Gastrocnemius medialis (tissue), 4 donors: Measurements from ENCODE around the gene DCAF5. TPM values are rescaled to one million over a fixed set of nuclear protein-coding genes. Genes with fewer than 3 reads are reported as not detected.
"Not testable (repeated sequence)": the region's sequence is repeated elsewhere in the genome, so short reads cannot be mapped to it uniquely, and the experiment has no call there.

Experiments used
- ATAC-seq, 2 donors: fragments of 150-250 bp; one replicate each; pipeline ENCODE4 v1.9.1; 2016
- DNase-seq, 2 donors: peaks; one replicate each; pipeline ENCODE4 v3.0.0-alpha.2; 2019
- H3K27ac ChIP-seq, 4 donors: fragments of 200-600 bp; sonication (generic); 1 replicate in 1 of 4; 2 replicates in 3 of 4; pipeline ENCODE4 v1.5.1; 2016 to 2018; ENCODE audit warnings: mild to moderate bottlenecking in 2 of 4, moderate library complexity in 1 of 4
- H3K27me3 ChIP-seq, 3 donors: fragments of 200-600 bp; sonication (generic) in 2 of 3; 1 replicate in 1 of 3; 2 replicates in 2 of 3; pipeline versions ENCODE4 v1.5.1 to v1.6.0; 2016 to 2019; ENCODE audit warnings: mild to moderate bottlenecking in 1 of 3, moderate library complexity in 1 of 3
- H3K36me3 ChIP-seq, 2 donors: fragments of 200-600 bp; sonication (generic) in 1 of 2; one replicate each; pipeline ENCODE4 v1.5.1; 2017 to 2018
- H3K4me1 ChIP-seq, 2 donors: fragments of 200-600 bp; sonication (generic) in 1 of 2; one replicate each; pipeline ENCODE4 v1.5.1; 2016 to 2017; ENCODE audit warnings: mild to moderate bottlenecking in 2 of 2
- H3K4me3 ChIP-seq, 4 donors: fragments of 200-600 bp; sonication (generic) in 3 of 4; 1 replicate in 1 of 4; 2 replicates in 3 of 4; pipeline ENCODE4 v1.5.1; 2016 to 2019; ENCODE audit warnings: mild to moderate bottlenecking in 2 of 4
- H3K9me3 ChIP-seq, 3 donors: fragments of 200-600 bp; sonication (generic) in 2 of 3; 1 replicate in 1 of 3; 2 replicates in 2 of 3; pipeline ENCODE4 v1.5.1; 2016 to 2019
- CTCF ChIP-seq, 5 experiments: fragments of 450-650 bp in 3 of 5; fragments of 200-600 bp in 2 of 5; sonication (generic) in 2 of 5; IDR thresholded peaks in 4 of 5; conservative IDR thresholded peaks in 1 of 5; 1 replicate in 4 of 5; 2 replicates in 1 of 5; pipeline ENCODE4 v1.5.1; 2016 to 2019; ENCODE audit warnings: antibody characterized with exemption in 5 of 5, mild to moderate bottlenecking in 3 of 5, moderate library complexity in 3 of 5
- POLR2A ChIP-seq, 2 donors: fragments of 450-650 bp; IDR thresholded peaks; one replicate each; pipeline ENCODE4 v1.6.1; 2017; ENCODE audit warnings: antibody characterized with exemption in 2 of 2, mild to moderate bottlenecking in 2 of 2, moderate library complexity in 2 of 2
- in situ Hi-C, 4 donors: fragments of 200-750 bp; cut with MboI; loops; one replicate each; pipeline versions ENCODE4 v1.15.0 to v1.8.0; 2017; ENCODE audit warnings: low sequenced_read_pairs in 4 of 4
- intact Hi-C: fragments of 100-400 bp; cut with DNase I; formaldehyde crosslinking; loops from one replicate; pipeline ENCODE4 v1.15.1; 2023; ENCODE audit warnings: low total_unique reads
- total RNA-seq, 4 donors: library from RNA; depleted of rRNA; stranded (reverse); fragments of >200 nt; gene quantifications; one replicate each; pipeline versions ENCODE4 v1.1.0 to v1.2.3, GENCODE V29; 2016

The DCAF5 gene
- total RNA-seq, 4 donors from 2014 or later, result 45.9 to 96.6 (median 66.8) TPM

- DNase-seq (no peak), ATAC-seq (no peak)
- Histone ChIP-seq H3K27me3 (no peaks in the 10 kb centered on the region), H3K36me3 (no peaks in the 10 kb centered on the region), H3K4me3 (no peak overlapping the region), H3K9me3 (no peaks in the 10 kb centered on the region), H3K4me1 (peaks cover 10 to 13% of the 10 kb centered on the region in 2 donors), H3K27ac (no peak overlapping the region)
- in situ Hi-C loops, result no loop called here
- TF ChIP-seq CTCF (IDR thresholded peaks at IDR 0.05 in 4 of 5, conservative IDR thresholded peaks at IDR 0.05 in 1 of 5) (no peak), POLR2A (IDR thresholded peaks at IDR 0.05) (no peak)
- intact Hi-C loops, result loop anchor here (2.0 kb wide), 2 partner anchors 61 to 209 kb away; partner anchors contain the start of genes ERH and SLC39A9
These were observed 37.3 kb upstream of the DCAF5 start for GRCh38 chr14:69190191-69190590.

DNA sequence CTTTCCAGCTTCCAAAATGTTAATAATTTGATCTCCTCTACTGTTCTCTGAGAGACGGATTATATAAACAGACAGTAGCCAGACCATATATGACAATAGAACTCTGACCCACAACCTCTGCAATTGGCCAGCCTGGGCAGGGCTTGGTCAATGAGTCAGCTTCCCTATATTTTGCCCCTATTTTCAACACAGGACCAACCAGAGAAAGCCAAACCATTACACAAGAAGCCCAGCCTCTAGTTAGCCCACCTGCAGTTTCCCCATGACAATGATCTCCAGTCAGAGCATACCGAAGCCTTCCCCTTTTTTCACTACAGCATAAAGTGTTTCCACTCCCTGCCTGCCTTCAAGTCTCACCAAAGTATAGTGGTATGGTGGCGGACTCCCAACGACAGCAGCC, 30.8 kb upstream of the DCAF5 start:
- Histone ChIP-seq H3K36me3 (no peaks in the 10 kb centered on the region), H3K27ac (no peak overlapping the region), H3K9me3 (no peaks in the 10 kb centered on the region), H3K4me3 (no peak overlapping the region), H3K4me1 (no peaks in the 10 kb centered on the region), H3K27me3 (no peaks in the 10 kb centered on the region)
- ATAC-seq, result no peak
- DNase-seq, result no peak
- in situ Hi-C loops (no loop called here), intact Hi-C loops (no loop called here)
- no peak for TF ChIP-seq POLR2A (IDR thresholded peaks at IDR 0.05)
- TF ChIP-seq CTCF (IDR thresholded peaks at IDR 0.05 in 4 of 5, conservative IDR thresholded peaks at IDR 0.05 in 1 of 5), result no peak

- H3K9me3 ChIP-seq, H3K4me3 ChIP-seq, H3K4me1 ChIP-seq, DNase-seq, in situ Hi-C loops, H3K27ac ChIP-seq, ATAC-seq, H3K36me3 ChIP-seq, intact Hi-C loops, H3K27me3 ChIP-seq: not testable (repeated sequence)
These were observed 29.7 kb upstream of the DCAF5 start for GRCh38 chr14:69182580-69182979.

- no peak for TF ChIP-seq POLR2A (IDR thresholded peaks at IDR 0.05)
- TF ChIP-seq CTCF (IDR thresholded peaks at IDR 0.05 in 4 of 5, conservative IDR thresholded peaks at IDR 0.05 in 1 of 5), result no peak
- in situ Hi-C loops (no loop called here), intact Hi-C loops (no loop called here)
- Histone ChIP-seq H3K4me1 (no peaks in the 10 kb centered on the region), H3K4me3 (no peak overlapping the region), H3K27me3 (no peaks in the 10 kb centered on the region), H3K27ac (no peak overlapping the region), H3K36me3 (no peaks in the 10 kb centered on the region), H3K9me3 (no peaks in the 10 kb centered on the region)
- DNase-seq, result no peak
- no peak for ATAC-seq
These were observed 28.6 kb upstream of the DCAF5 start for GRCh38 chr14:69181491-69181890.

GRCh38 chr14:69175130-69175529, 22.2 kb upstream of the DCAF5 start:
- no peak for ATAC-seq
- Histone ChIP-seq H3K27me3 (no peaks in the 10 kb centered on the region), H3K4me1 (no peaks in the 10 kb centered on the region), H3K9me3 (no peaks in the 10 kb centered on the region), H3K4me3 (no peak overlapping the region), H3K27ac (no peak overlapping the region), H3K36me3 (no peaks in the 10 kb centered on the region)
- no peak for TF ChIP-seq CTCF (IDR thresholded peaks at IDR 0.05 in 4 of 5, conservative IDR thresholded peaks at IDR 0.05 in 1 of 5)
- no peak for TF ChIP-seq POLR2A (IDR thresholded peaks at IDR 0.05)
- DNase-seq, result no peak
- intact Hi-C loops (no loop called here), in situ Hi-C loops (no loop called here)
